Gastroesophageal sphincter (tissue), 3 donors: ENCODE results near the gene CSRP1.

Experiments
- CTCF ChIP-seq, 4 experiments: fragments of 200-600 bp in 2 of 4; fragments of 450-650 bp in 2 of 4; sonication (generic) in 1 of 4; IDR thresholded peaks; one replicate each; pipeline ENCODE4 v1.5.1; 2017 to 2019; ENCODE audit warnings: antibody characterized with exemption in 4 of 4, mild to moderate bottlenecking in 2 of 4, moderate library complexity in 2 of 4
- POLR2A ChIP-seq, 2 donors: fragments of 450-650 bp; IDR thresholded peaks; one replicate each; pipeline ENCODE4 v1.6.1; 2017; ENCODE audit warnings: antibody characterized with exemption in 2 of 2, mild to moderate bottlenecking in 2 of 2, moderate library complexity in 1 of 2
- POLR2AphosphoS5 ChIP-seq: sonication (generic); formaldehyde crosslinking; IDR thresholded peaks from one replicate; pipeline ENCODE4 v1.6.1; 2017; ENCODE audit warnings: antibody characterized with exemption

GRCh38 chr1:201542309-201543035, 35.5 kb upstream of the CSRP1 start:
- TF ChIP-seq CTCF (IDR thresholded peaks at IDR 0.05), result no peak
- no peak for TF ChIP-seq POLR2A (IDR thresholded peaks at IDR 0.05)
- no peak for TF ChIP-seq POLR2AphosphoS5
